ENCODE results near the gene KIAA0232.

DNA sequence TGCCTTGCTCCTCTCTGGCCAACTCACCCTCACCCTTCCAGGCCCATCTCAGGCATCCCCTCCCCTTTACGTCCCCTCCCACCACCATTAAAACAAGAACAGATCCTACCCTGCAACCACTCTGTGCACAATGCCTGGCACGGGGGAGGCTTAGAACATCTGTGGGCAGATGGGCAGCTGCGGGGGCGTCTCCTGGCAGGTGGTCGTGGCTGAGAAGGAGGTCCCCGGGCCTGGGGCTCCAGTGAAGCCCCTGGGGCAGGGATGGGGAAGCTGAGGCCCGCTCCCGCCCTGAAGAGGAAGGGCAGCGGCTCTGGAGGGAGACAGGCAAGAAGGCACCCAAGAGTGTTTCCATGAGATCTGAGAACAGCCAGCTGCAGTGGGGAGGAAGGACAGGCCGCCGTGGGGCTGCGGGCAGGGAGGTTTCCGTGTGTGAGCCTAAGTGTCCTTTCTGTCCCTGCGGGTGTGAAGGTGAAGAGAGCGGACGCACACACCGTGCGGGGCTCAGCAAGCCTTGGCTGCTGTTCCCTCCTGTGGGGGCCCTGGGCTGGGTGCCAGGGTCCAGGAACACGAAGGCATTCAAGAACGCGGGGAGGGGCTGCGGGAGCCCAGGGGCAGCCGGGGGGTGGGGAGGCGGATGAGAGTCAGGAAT is 119.3 kb downstream of the KIAA0232 start:
- TF ChIP-seq, protein P1, sequence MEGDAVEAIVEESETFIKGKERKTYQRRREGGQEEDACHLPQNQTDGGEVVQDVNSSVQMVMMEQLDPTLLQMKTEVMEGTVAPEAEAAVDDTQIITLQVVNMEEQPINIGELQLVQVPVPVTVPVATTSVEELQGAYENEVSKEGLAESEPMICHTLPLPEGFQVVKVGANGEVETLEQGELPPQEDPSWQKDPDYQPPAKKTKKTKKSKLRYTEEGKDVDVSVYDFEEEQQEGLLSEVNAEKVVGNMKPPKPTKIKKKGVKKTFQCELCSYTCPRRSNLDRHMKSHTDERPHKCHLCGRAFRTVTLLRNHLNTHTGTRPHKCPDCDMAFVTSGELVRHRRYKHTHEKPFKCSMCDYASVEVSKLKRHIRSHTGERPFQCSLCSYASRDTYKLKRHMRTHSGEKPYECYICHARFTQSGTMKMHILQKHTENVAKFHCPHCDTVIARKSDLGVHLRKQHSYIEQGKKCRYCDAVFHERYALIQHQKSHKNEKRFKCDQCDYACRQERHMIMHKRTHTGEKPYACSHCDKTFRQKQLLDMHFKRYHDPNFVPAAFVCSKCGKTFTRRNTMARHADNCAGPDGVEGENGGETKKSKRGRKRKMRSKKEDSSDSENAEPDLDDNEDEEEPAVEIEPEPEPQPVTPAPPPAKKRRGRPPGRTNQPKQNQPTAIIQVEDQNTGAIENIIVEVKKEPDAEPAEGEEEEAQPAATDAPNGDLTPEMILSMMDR (optimal IDR thresholded peaks at IDR 0.05 in 1 of 3, IDR thresholded peaks at IDR 0.05 in 1 of 3, conservative IDR thresholded peaks at IDR 0.05 in 1 of 3; ENCODE audit: extremely low read depth in 1 of 3, insufficient read depth in 2 of 3, low read length in 3 of 3), result no peak
- no peak for TF ChIP-seq EZH2 (IDR thresholded peaks at IDR 0.05; ENCODE audit: low read length)

Data from keratinocyte (primary cell).